Testis (tissue), 3 donors: ENCODE measurements around the gene ADAMTSL2. TPM values are rescaled to one million over a fixed set of nuclear protein-coding genes. Genes with fewer than 3 reads are reported as not detected.
"Not testable (repeated sequence)": the region's sequence is repeated elsewhere in the genome, so short reads cannot be mapped to it uniquely, and the experiment has no call there.

ENCODE experiments used
- DNase-seq: peaks from one replicate; pipeline ENCODE4 v3.0.0-alpha.2; 2019
- H3K27ac ChIP-seq, 2 donors: fragments of 200-600 bp; sonication (generic); one replicate each; pipeline ENCODE4 v1.5.1; 2019
- H3K27me3 ChIP-seq: fragments of 200-600 bp; sonication (generic); one replicate; pipeline ENCODE4 v1.5.1; 2019
- H3K36me3 ChIP-seq: fragments of 200-600 bp; sonication (generic); one replicate; pipeline ENCODE4 v1.5.1; 2017; ENCODE audit warnings: low read depth; ENCODE audit errors: missing control alignments
- H3K4me1 ChIP-seq: fragments of 200-600 bp; sonication (generic); one replicate; pipeline ENCODE4 v1.5.1; 2019
- H3K4me3 ChIP-seq, 2 donors: fragments of 200-600 bp; sonication (generic); one replicate each; pipeline ENCODE4 v1.5.1; 2017 to 2019
- H3K9me3 ChIP-seq: fragments of 200-600 bp; sonication (generic); one replicate; pipeline ENCODE4 v1.5.1; 2017
- CTCF ChIP-seq, 3 experiments: fragments of 450-650 bp in 2 of 3; fragments of 200-600 bp in 1 of 3; sonication (generic) in 1 of 3; IDR thresholded peaks; one replicate each; pipeline ENCODE4 v1.5.1; 2016 to 2019; ENCODE audit warnings: antibody characterized with exemption in 3 of 3, mild to moderate bottlenecking in 2 of 3, moderate library complexity in 1 of 3
- POLR2A ChIP-seq: fragments of 450-650 bp; IDR thresholded peaks from one replicate; pipeline ENCODE4 v1.6.1; 2017; ENCODE audit warnings: antibody characterized with exemption, mild to moderate bottlenecking, moderate library complexity
- WGBS, 2 donors: methylation state at CpG; one replicate each; pipeline ENCODE4 v1.1.5; 2018; 5-methylcytosine and 5-hydroxymethylcytosine counted together
- intact Hi-C: fragments of 100-400 bp; cut with DNase I; formaldehyde crosslinking; loops from one replicate; pipeline ENCODE4 v1.15.1; 2023; ENCODE audit warnings: low total_unique reads
- polyA plus RNA-seq: library from polyadenylated mRNA; stranded (reverse); fragments of 350-450 nt; fragmentation: Illumina TruSeq; extraction: RNeasy Lipid Tissue Mini Kit (QIAGEN cat#74804); gene quantifications from one replicate; pipeline ENCODE4 v1.2.3, GENCODE V29; 2014; ENCODE audit warnings: low read depth, low replicate concordance; ENCODE audit not compliant: insufficient read depth
- total RNA-seq, 2 donors: library from RNA; depleted of rRNA; stranded (reverse); fragments of >200 nt; gene quantifications; one replicate each; pipeline ENCODE4 v1.2.3, GENCODE V29; 2016

ADAMTSL2 gene
- total and polyA plus RNA-seq, 3 donors from 2014 or later: 3.8 to 11.1 (median 9.4) TPM

GRCh38 chr9:133560944-133561343 lies 26.4 kb downstream of the ADAMTSL2 start:
- H3K36me3 ChIP-seq: no peaks in the 10 kb centered on the region
- peaks cover 30% of the 10 kb centered on the region for H3K4me1 ChIP-seq
- intact Hi-C loops: no loop called here
- no peak overlapping the region for H3K27ac ChIP-seq
- H3K9me3 ChIP-seq: no peaks in the 10 kb centered on the region
- no peak overlapping the region for H3K4me3 ChIP-seq
- no peak for DNase-seq
- no peak for TF ChIP-seq POLR2A
- no peak for TF ChIP-seq CTCF (IDR thresholded peaks at IDR 0.05)
- no peaks in the 10 kb centered on the region for H3K27me3 ChIP-seq
- WGBS, 2 donors: 95 to 97% methylated on average over 18 to 22 of the region's 22 CpGs

- H3K36me3 ChIP-seq: no peaks in the 10 kb centered on the region
- DNase-seq: no peak
- no peak overlapping the region for H3K27ac ChIP-seq
- TF ChIP-seq CTCF (IDR thresholded peaks at IDR 0.05) (no peak), POLR2A (no peak)
- no peaks in the 10 kb centered on the region for H3K9me3 ChIP-seq
- WGBS, 2 donors: 94% methylated on average over 16 of the region's 32 CpGs; no CpG with 5 or more reads in 1 of the 2 donors
- no peak overlapping the region for H3K4me3 ChIP-seq
- H3K27me3 ChIP-seq: no peaks in the 10 kb centered on the region
- peaks cover 33% of the 10 kb centered on the region for H3K4me1 ChIP-seq
- intact Hi-C loops: no loop called here
Observed at GRCh38 chr9:133561976-133562554, 27.6 kb downstream of the ADAMTSL2 start.

GRCh38 chr9:133562611-133563290 lies 28.2 kb downstream of the ADAMTSL2 start:
- no peaks in the 10 kb centered on the region for H3K27me3 ChIP-seq
- H3K27ac ChIP-seq: no peak overlapping the region
- no peak overlapping the region for H3K4me3 ChIP-seq
- peaks cover 33% of the 10 kb centered on the region for H3K4me1 ChIP-seq
- H3K9me3 ChIP-seq: no peaks in the 10 kb centered on the region
- H3K36me3 ChIP-seq: no peaks in the 10 kb centered on the region
- no peak for DNase-seq
- TF ChIP-seq POLR2A: no peak
- TF ChIP-seq CTCF (IDR thresholded peaks at IDR 0.05): no peak
- intact Hi-C loops: no loop called here
- WGBS, 2 donors: 93 to 96% methylated on average over 21 to 23 of the region's 54 CpGs

- 47 to 62% methylated on average over 13 to 14 of the region's 14 CpGs for WGBS, 2 donors
- intact Hi-C loops: no loop called here
- H3K4me1 ChIP-seq: peaks cover 33% of the 10 kb centered on the region
- TF ChIP-seq CTCF (IDR thresholded peaks at IDR 0.05) (no peak), POLR2A (no peak)
- H3K9me3 ChIP-seq: no peaks in the 10 kb centered on the region
- H3K27ac ChIP-seq: no peak overlapping the region
- no peak overlapping the region for H3K4me3 ChIP-seq
- no peaks in the 10 kb centered on the region for H3K36me3 ChIP-seq
- DNase-seq: no peak
- no peaks in the 10 kb centered on the region for H3K27me3 ChIP-seq
Observed at GRCh38 chr9:133563291-133563796, 28.8 kb downstream of the ADAMTSL2 start.

GRCh38 chr9:133563814-133564213 lies 29.3 kb downstream of the ADAMTSL2 start:
- H3K36me3 ChIP-seq, intact Hi-C loops, H3K27me3 ChIP-seq, H3K27ac ChIP-seq, H3K9me3 ChIP-seq, DNase-seq, H3K4me3 ChIP-seq: not testable (repeated sequence)
- peaks cover 33% of the 10 kb centered on the region for H3K4me1 ChIP-seq
